SK-N-SH (cell line): ENCODE data around the gene PHEX. TPM values are rescaled to one million over a fixed set of nuclear protein-coding genes. Genes with fewer than 3 reads are reported as not detected.

Source experiments
- CTCF ChIA-PET: fragments of 300-600, 350-600 bp; formaldehyde crosslinking; extraction: SDS; loops from one replicate; lab custom pipeline; 2021; lab: Yijun Ruan, JAX
- POLR2A ChIA-PET: fragments of 350-600 bp; sonication (Branson Sonifier 250); formaldehyde crosslinking; extraction: SDS; loops from one replicate; lab custom pipeline; 2020; ENCODE audit warnings: antibody characterized with exemption, inconsistent platforms; lab: Yijun Ruan, JAX
- DNase-seq: peaks from one replicate; pipeline ENCODE4 v3.0.0; 2012
- H2AFZ ChIP-seq: fragments of 200-600 bp; sonication (generic); 2 replicates; pipeline ENCODE4 v1.8.1; 2016; ENCODE audit warnings: antibody characterized with exemption, mild to moderate bottlenecking, low read depth
- H3F3A ChIP-seq: fragments of 200-600 bp; sonication (generic); replicated peaks from 2 replicates; pipeline ENCODE3; 2016; ENCODE audit warnings: antibody characterized with exemption, mild to moderate bottlenecking; ENCODE audit not compliant: insufficient read depth
- H3K27ac ChIP-seq, 2 experiments: fragments of 200-500 bp in 1 of 2; fragments of 200-600 bp in 1 of 2; sonication (Bioruptor generic) in 1 of 2; sonication (generic), shearing (Covaris generic) in 1 of 2; 2 replicates each; pipeline versions ENCODE4 v1.5.1 to v1.6.1; 2014 to 2016; ENCODE audit warnings: low read depth in 2 of 2, inconsistent platforms in 1 of 2, low read length in 1 of 2, mild to moderate bottlenecking in 1 of 2, mixed read lengths in 1 of 2
- H3K27me3 ChIP-seq: fragments of 200-600 bp; sonication (generic), shearing (Covaris generic); 2 replicates; pipeline ENCODE4 v1.6.1; 2016; ENCODE audit warnings: mixed run types; ENCODE audit not compliant: insufficient read depth
- H3K36me3 ChIP-seq, 2 experiments: fragments of 200-500 bp in 1 of 2; fragments of 200-600 bp in 1 of 2; sonication (Bioruptor generic) in 1 of 2; sonication (generic) in 1 of 2; replicated peaks in 1 of 2; 2 replicates each; pipeline versions ENCODE3 to v1.5.1; 2014 to 2016; ENCODE audit warnings: low read length in 1 of 2, mild to moderate bottlenecking in 1 of 2; ENCODE audit not compliant: insufficient read depth in 2 of 2, control insufficient read depth in 1 of 2
- H3K4me1 ChIP-seq, 2 experiments: fragments of 200-500 bp in 1 of 2; fragments of 200-600 bp in 1 of 2; sonication (Bioruptor generic) in 1 of 2; sonication (generic), shearing (Covaris generic) in 1 of 2; 2 replicates each; pipeline versions ENCODE4 v1.5.1 to v1.6.1; 2014 to 2016; ENCODE audit warnings: low read depth in 1 of 2, low read length in 1 of 2, mixed run types in 1 of 2; ENCODE audit not compliant: insufficient read depth in 2 of 2, control insufficient read depth in 1 of 2
- H3K4me2 ChIP-seq: fragments of 200-600 bp; sonication (generic), shearing (Covaris generic); 2 replicates; pipeline ENCODE4 v1.6.1; 2017; ENCODE audit warnings: mixed run types
- H3K4me3 ChIP-seq, 2 experiments: fragments of 200-500 bp in 1 of 2; fragments of 200-600 bp in 1 of 2; sonication (Bioruptor generic) in 1 of 2; sonication (generic), shearing (Covaris generic) in 1 of 2; 2 replicates each; pipeline versions ENCODE4 v1.5.1 to v1.8.1; 2014 to 2016; ENCODE audit warnings: low read depth in 2 of 2, inconsistent platforms in 1 of 2, low read length in 1 of 2, mild to moderate bottlenecking in 1 of 2, mixed read lengths in 1 of 2, moderate library complexity in 1 of 2
- H3K79me2 ChIP-seq: fragments of 200-600 bp; sonication (generic); 2 replicates; pipeline ENCODE4 v1.8.1; 2017; ENCODE audit warnings: mild to moderate bottlenecking; ENCODE audit not compliant: insufficient read depth
- H3K9ac ChIP-seq: fragments of 200-600 bp; sonication (generic); 2 replicates; pipeline ENCODE4 v1.6.1; 2017; ENCODE audit warnings: mixed run types
- H3K9me2 ChIP-seq: fragments of 200-600 bp; sonication (generic); 2 replicates; pipeline ENCODE4 v1.6.1; 2017; ENCODE audit warnings: mixed run types
- H3K9me3 ChIP-seq: fragments of 200-600 bp; sonication (generic); 2 replicates; pipeline ENCODE4 v1.6.1; 2017; ENCODE audit warnings: mixed run types, mild to moderate bottlenecking, moderate library complexity
- H4K20me1 ChIP-seq: fragments of 200-600 bp; sonication (generic); 2 replicates; pipeline ENCODE4 v1.6.1; 2017; ENCODE audit warnings: mild to moderate bottlenecking, mixed run types; ENCODE audit not compliant: insufficient read depth
- CHD2 ChIP-seq: fragments of 150-350 bp; IDR thresholded peaks from 2 replicates; pipeline ENCODE4 v1.6.1; 2018; ENCODE audit warnings: low read length; ENCODE audit not compliant: partially characterized antibody
- EP300 ChIP-seq, 2 experiments: IDR thresholded peaks; 2 replicates each; pipeline versions ENCODE4 v1.4.0 to v1.6.1; 2012; ENCODE audit warnings: borderline replicate concordance in 1 of 2, low read depth in 1 of 2, low read length in 1 of 2
- EZH2phosphoT487 ChIP-seq: fragments of 200-600 bp; sonication (generic); IDR thresholded peaks from 2 replicates; pipeline ENCODE4 v1.6.1; 2017; ENCODE audit warnings: low read depth, mixed run types, mild to moderate bottlenecking, antibody characterized with exemption, moderate library complexity, borderline replicate concordance
- FOXJ3 ChIP-seq: sonication (generic); formaldehyde crosslinking; IDR thresholded peaks from 2 replicates; pipeline ENCODE4 v1.5.1; 2020; ENCODE audit warnings: mild to moderate bottlenecking, missing genetic modification reagents
- FOXM1 ChIP-seq: IDR thresholded peaks from 2 replicates; pipeline ENCODE4 v1.4.0; 2012; ENCODE audit warnings: low read depth, mild to moderate bottlenecking
- JUND ChIP-seq: IDR thresholded peaks from 2 replicates; pipeline ENCODE4 v1.4.0; 2012
- MEF2A ChIP-seq: IDR thresholded peaks from 2 replicates; pipeline ENCODE4 v1.4.0; 2012; ENCODE audit warnings: low read depth, borderline replicate concordance
- MXI1 ChIP-seq: IDR thresholded peaks from 2 replicates; pipeline ENCODE4 v1.6.1; 2012; ENCODE audit warnings: mild to moderate bottlenecking, low read depth, low read length, improper control_type of control experiment
- NFIC ChIP-seq: IDR thresholded peaks from 2 replicates; pipeline ENCODE4 v1.4.0; 2012; ENCODE audit warnings: borderline replicate concordance
- RAD21 ChIP-seq: IDR thresholded peaks from 2 replicates; pipeline ENCODE4 v1.6.1; 2012; ENCODE audit warnings: mild to moderate bottlenecking, low read length
- WGBS: methylation state at CpG from one replicate; pipeline ENCODE4 v1.1.6; 2017; ENCODE audit warnings: low lambda C conversion rate; 5-methylcytosine and 5-hydroxymethylcytosine counted together
- polyA plus RNA-seq, 3 experiments: library from polyadenylated mRNA; depleted of rRNA; stranded (reverse); fragments of >200 nt; gene quantifications; 2 replicates each; pipeline ENCODE4 v1.2.3, GENCODE V29; 2012
- TF ChIP-seq, protein P1 (sequence below): fragments of 150-350 bp; IDR thresholded peaks from 2 replicates; pipeline ENCODE4 v1.6.1; 2017; ENCODE audit warnings: antibody characterized with exemption, low read length, low read depth, borderline replicate concordance
- TF ChIP-seq, protein P2 (sequence below): IDR thresholded peaks from 2 replicates; pipeline ENCODE4; 2012
- TF ChIP-seq, protein P3 (sequence below): IDR thresholded peaks from 2 replicates; pipeline ENCODE4 v1.4.0; 2012; ENCODE audit warnings: low read depth, borderline replicate concordance
- TF ChIP-seq, protein P4 (sequence below): IDR thresholded peaks from 2 replicates; pipeline ENCODE4 v1.4.0; 2012; ENCODE audit warnings: low read depth, borderline replicate concordance
- TF ChIP-seq, protein P5 (sequence below): IDR thresholded peaks from 2 replicates; pipeline ENCODE4 v1.4.0; 2012; ENCODE audit warnings: low read depth

The PHEX gene
- polyA plus RNA-seq, 1 of the 3 experiments (the other 2 are of a cell fraction), result 0.35 TPM

DNA sequence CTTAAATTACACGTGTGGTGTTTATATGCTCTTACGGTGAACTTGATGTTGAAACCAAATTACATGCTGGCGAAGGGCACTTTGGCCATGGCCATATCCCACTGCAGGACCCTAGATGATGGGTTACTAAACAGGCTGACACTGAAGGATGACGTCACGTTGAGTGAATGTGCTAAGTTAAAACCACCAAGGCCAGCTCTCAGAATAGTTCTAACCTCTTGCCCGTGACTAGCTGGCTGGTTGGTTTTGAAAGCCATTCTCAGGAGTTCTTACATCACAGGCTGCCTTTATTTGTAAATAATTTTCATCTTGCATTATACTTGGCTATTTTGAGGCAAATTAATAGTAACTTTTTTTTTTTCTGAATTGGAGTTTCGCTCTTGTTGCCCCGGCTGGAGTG, 41.3 kb upstream of the PHEX start (continued):
- no peak for TF ChIP-seq EP300 (IDR thresholded peaks at IDR 0.05; ENCODE audit: borderline replicate concordance in 1 of 2, low read depth in 1 of 2, low read length in 1 of 2)

DNA sequence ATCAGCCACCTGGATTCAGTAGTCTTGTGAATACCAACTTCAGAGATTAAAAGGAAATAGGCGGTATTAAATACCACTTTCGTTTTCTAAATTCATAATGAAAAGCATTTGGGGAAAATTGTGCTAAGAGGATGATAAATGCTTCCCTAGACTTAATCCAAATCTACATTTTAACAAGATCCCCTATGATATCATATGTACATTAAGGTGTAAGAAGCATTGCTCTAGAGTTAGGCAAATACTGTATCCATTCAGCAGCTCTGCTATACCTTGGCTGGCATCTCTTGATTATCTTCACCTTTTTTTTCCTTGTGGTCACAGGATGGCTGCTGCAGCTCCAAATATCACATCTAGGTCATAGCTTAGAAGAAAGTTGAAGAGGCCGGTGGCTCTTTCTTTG, 40.6 kb upstream of the PHEX start:
- DNase-seq, result no peak
- no peaks in the 10 kb centered on the region for H4K20me1 ChIP-seq
- H3K9me3 ChIP-seq, result no peaks in the 10 kb centered on the region
- ChIA-PET POLR2A (no interaction called here), CTCF (no interaction called here)
- H3K27ac ChIP-seq, result no peak overlapping the region
- TF ChIP-seq, protein P1, sequence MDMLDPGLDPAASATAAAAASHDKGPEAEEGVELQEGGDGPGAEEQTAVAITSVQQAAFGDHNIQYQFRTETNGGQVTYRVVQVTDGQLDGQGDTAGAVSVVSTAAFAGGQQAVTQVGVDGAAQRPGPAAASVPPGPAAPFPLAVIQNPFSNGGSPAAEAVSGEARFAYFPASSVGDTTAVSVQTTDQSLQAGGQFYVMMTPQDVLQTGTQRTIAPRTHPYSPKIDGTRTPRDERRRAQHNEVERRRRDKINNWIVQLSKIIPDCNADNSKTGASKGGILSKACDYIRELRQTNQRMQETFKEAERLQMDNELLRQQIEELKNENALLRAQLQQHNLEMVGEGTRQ, result no peak
- TF ChIP-seq JUND (no peak), CHD2 (no peak), RAD21 (no peak), MXI1 (no peak), NFIC (no peak), EZH2phosphoT487 (no peak)
- TF ChIP-seq, protein P2, sequence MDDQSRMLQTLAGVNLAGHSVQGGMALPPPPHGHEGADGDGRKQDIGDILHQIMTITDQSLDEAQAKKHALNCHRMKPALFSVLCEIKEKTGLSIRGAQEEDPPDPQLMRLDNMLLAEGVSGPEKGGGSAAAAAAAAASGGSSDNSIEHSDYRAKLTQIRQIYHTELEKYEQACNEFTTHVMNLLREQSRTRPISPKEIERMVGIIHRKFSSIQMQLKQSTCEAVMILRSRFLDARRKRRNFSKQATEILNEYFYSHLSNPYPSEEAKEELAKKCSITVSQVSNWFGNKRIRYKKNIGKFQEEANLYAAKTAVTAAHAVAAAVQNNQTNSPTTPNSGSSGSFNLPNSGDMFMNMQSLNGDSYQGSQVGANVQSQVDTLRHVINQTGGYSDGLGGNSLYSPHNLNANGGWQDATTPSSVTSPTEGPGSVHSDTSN, result no peak
- TF ChIP-seq, protein P3, sequence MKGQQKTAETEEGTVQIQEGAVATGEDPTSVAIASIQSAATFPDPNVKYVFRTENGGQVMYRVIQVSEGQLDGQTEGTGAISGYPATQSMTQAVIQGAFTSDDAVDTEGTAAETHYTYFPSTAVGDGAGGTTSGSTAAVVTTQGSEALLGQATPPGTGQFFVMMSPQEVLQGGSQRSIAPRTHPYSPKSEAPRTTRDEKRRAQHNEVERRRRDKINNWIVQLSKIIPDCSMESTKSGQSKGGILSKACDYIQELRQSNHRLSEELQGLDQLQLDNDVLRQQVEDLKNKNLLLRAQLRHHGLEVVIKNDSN, result no peak
- H3K9ac ChIP-seq, result no peak overlapping the region
- H3K27me3 ChIP-seq, result no peaks in the 10 kb centered on the region
- 82% methylated on average over 3 of the region's 3 CpGs for WGBS
- no peaks in the 10 kb centered on the region for H3K9me2 ChIP-seq
- peaks cover 27 to 77% of the 10 kb centered on the region in 2 experiments for H3K36me3 ChIP-seq
- peaks cover 4% of the 10 kb centered on the region for H3F3A ChIP-seq
- no peak overlapping the region for H3K4me3 ChIP-seq
- no peak overlapping the region for H3K4me2 ChIP-seq
- peaks cover 0 to 3% of the 10 kb centered on the region in 2 experiments; a peak in 1 of 4 replicates for H3K4me1 ChIP-seq
- no peak overlapping the region for H2AFZ ChIP-seq
- H3K79me2 ChIP-seq, result peaks cover 26% of the 10 kb centered on the region

DNA sequence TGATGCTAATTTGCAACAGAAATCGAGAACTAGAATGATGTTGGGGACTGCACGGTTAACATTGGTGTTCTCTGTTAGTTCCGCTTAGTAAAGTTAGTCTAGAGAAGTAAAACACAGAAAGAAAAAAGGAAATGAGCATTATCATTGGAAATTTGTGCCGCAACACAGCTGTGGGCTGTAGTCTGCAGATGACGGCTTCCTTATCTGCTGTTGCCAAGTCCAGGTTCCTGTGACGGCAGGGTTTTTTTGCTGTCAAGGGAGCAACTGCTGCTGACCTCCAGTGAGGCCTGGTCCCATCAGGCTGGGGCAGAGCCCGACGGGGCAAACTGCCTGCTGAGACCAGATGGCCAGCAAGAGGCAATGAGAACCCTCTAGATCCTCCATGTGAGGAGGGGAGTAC, 38.9 kb upstream of the PHEX start:
- H3K9me3 ChIP-seq, result no peaks in the 10 kb centered on the region
- ChIA-PET CTCF (interaction anchor here (1.5 kb wide), 1 partner anchor 8 kb away, joined by 8 read pairs; no protein-coding TSS in a partner anchor), POLR2A (no interaction called here)
- H3K9me2 ChIP-seq, result no peaks in the 10 kb centered on the region
- WGBS, result 75% methylated on average over 8 of the region's 8 CpGs
- no peak overlapping the region for H3K9ac ChIP-seq
- no peak overlapping the region for H3K4me2 ChIP-seq
- no peak for DNase-seq
- peaks cover 27% of the 10 kb centered on the region for H3K79me2 ChIP-seq
- peaks cover 4% of the 10 kb centered on the region for H3F3A ChIP-seq
- no peak overlapping the region for H2AFZ ChIP-seq
- TF ChIP-seq, protein P2, result no peak
- TF ChIP-seq, protein P4, sequence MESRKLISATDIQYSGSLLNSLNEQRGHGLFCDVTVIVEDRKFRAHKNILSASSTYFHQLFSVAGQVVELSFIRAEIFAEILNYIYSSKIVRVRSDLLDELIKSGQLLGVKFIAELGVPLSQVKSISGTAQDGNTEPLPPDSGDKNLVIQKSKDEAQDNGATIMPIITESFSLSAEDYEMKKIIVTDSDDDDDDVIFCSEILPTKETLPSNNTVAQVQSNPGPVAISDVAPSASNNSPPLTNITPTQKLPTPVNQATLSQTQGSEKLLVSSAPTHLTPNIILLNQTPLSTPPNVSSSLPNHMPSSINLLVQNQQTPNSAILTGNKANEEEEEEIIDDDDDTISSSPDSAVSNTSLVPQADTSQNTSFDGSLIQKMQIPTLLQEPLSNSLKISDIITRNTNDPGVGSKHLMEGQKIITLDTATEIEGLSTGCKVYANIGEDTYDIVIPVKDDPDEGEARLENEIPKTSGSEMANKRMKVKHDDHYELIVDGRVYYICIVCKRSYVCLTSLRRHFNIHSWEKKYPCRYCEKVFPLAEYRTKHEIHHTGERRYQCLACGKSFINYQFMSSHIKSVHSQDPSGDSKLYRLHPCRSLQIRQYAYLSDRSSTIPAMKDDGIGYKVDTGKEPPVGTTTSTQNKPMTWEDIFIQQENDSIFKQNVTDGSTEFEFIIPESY, result no peak
- TF ChIP-seq NFIC (no peak), FOXM1 (no peak), FOXJ3 (CRISPR knock-in tag) (no peak), MEF2A (no peak)
- TF ChIP-seq, protein P1, result no peak
- TF ChIP-seq, protein P5, sequence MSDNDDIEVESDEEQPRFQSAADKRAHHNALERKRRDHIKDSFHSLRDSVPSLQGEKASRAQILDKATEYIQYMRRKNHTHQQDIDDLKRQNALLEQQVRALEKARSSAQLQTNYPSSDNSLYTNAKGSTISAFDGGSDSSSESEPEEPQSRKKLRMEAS, result no peak
- no peaks in the 10 kb centered on the region for H3K27me3 ChIP-seq
- H3K27ac ChIP-seq, result no peak overlapping the region
- peaks cover 24 to 65% of the 10 kb centered on the region in 2 experiments for H3K36me3 ChIP-seq
- H4K20me1 ChIP-seq, result no peaks in the 10 kb centered on the region
- peaks cover 0 to 3% of the 10 kb centered on the region in 2 experiments; a peak in 1 of 4 replicates for H3K4me1 ChIP-seq
- no peak overlapping the region for H3K4me3 ChIP-seq
